CD4-positive, alpha-beta T cell treated with Interleukin-10 for 1 hour (primary cell): ENCODE results near the gene UBE2G1.
"Not testable (repeated sequence)": the region's sequence is repeated elsewhere in the genome, so short reads cannot be mapped to it uniquely, and the experiment has no call there.

Source experiments
- DNase-seq: peaks from one replicate; pipeline ENCODE4 v3.0.0-alpha.2; 2020

UBE2G1 gene

GRCh38 chr17:4375039-4375748, 8.7 kb upstream of the UBE2G1 start:
- peak; percentile 47 for DNase-seq

- DNase-seq = no peak
These were observed 3.2 kb upstream of the UBE2G1 start for GRCh38 chr17:4369557-4370230.

GRCh38 chr17:4368341-4368740, 1.9 kb upstream of the UBE2G1 start:
- DNase-seq = no peak

- not testable (repeated sequence) for DNase-seq
These were observed 702 bp upstream of the UBE2G1 start for GRCh38 chr17:4367177-4367576.

- no peak for DNase-seq
These were observed 698 bp downstream of the UBE2G1 start for GRCh38 chr17:4365628-4366326.

GRCh38 chr17:4365103-4365627, 1.3 kb downstream of the UBE2G1 start:
- peak; percentile 92 for DNase-seq

- no peak for DNase-seq
These were observed 1.8 kb downstream of the UBE2G1 start for GRCh38 chr17:4364622-4365041.

GRCh38 chr17:4362141-4362540, 4.3 kb downstream of the UBE2G1 start:
- DNase-seq = no peak

GRCh38 chr17:4358154-4358553, 8.3 kb downstream of the UBE2G1 start:
- DNase-seq = no peak

- DNase-seq = no peak
These were observed 8.8 kb downstream of the UBE2G1 start for GRCh38 chr17:4357671-4358070.

- no peak for DNase-seq
These were observed 9.3 kb downstream of the UBE2G1 start for GRCh38 chr17:4357030-4357628.

- DNase-seq = no peak
These were observed 11.5 kb downstream of the UBE2G1 start for GRCh38 chr17:4354862-4355514.

- no peak for DNase-seq
These were observed 12.3 kb downstream of the UBE2G1 start for GRCh38 chr17:4354206-4354605.

- DNase-seq = not testable (repeated sequence)
These were observed 16.3 kb downstream of the UBE2G1 start for GRCh38 chr17:4350214-4350613.

GRCh38 chr17:4345581-4346252, 20.8 kb downstream of the UBE2G1 start:
- DNase-seq = no peak

GRCh38 chr17:4344926-4345325, 21.5 kb downstream of the UBE2G1 start:
- no peak for DNase-seq

- no peak for DNase-seq
These were observed 23.9 kb downstream of the UBE2G1 start for GRCh38 chr17:4342535-4342934.

GRCh38 chr17:4341616-4341977, 24.9 kb downstream of the UBE2G1 start:
- no peak for DNase-seq

GRCh38 chr17:4340914-4341615, 25.4 kb downstream of the UBE2G1 start:
- no peak for DNase-seq

GRCh38 chr17:4334776-4335584, 31.5 kb downstream of the UBE2G1 start:
- DNase-seq = peak; percentile 18

- DNase-seq = no peak
These were observed 32.1 kb downstream of the UBE2G1 start for GRCh38 chr17:4334332-4334731.
